ENCODE results near the gene UBE2D4. TPM values are rescaled to one million over a fixed set of nuclear protein-coding genes. Genes with fewer than 3 reads are reported as not detected.

The UBE2D4 gene
- total RNA-seq, 6 experiments from 2014 or later: 13.6 to 25.1 (median 17.8) TPM

DNA sequence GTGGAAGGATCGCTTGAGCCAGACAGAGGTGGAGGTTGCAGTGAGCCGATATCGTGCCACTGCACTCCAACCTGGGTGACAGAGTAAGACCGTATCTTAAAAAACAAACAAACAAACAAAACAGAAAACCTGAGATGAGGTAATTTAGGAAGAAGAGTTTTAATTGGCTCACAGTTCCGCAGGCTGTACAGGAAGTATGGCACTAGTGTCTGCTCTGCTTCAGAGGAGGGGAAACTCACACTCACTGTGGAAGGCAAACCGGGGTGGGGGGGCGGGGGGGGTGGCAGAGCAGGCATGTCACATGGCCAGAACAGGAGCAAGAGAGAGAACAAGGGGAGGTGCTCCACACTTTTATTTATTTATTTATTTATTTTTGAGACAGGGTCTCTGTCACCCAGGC, 5.1 kb downstream of the UBE2D4 start:
- H3K9me3 ChIP-seq: no peaks in the 10 kb centered on the region
- TF ChIP-seq POLR2A (IDR thresholded peaks at IDR 0.05) (no peak), CTCF (IDR thresholded peaks at IDR 0.05) (no peak)
- intact Hi-C loops (cut with DNase I): no loop called here
- no peaks in the 10 kb centered on the region for H3K27me3 ChIP-seq
- no peaks in the 10 kb centered on the region for H3K36me3 ChIP-seq
- H3K4me3 ChIP-seq: no peak overlapping the region
- DNase-seq (no peak), ATAC-seq (peak in 1 of 4 donors; percentile 30)
- H3K4me1 ChIP-seq: peaks cover 0 to 15% (median 0%) of the 10 kb centered on the region in 4 donors
- no peak overlapping the region for H3K27ac ChIP-seq
- WGBS (ENCODE audit: insufficient coverage, low coverage, low lambda C conversion rate, missing lambda C conversion rate): 43% methylated on average over 6 of the region's 7 CpGs

DNA sequence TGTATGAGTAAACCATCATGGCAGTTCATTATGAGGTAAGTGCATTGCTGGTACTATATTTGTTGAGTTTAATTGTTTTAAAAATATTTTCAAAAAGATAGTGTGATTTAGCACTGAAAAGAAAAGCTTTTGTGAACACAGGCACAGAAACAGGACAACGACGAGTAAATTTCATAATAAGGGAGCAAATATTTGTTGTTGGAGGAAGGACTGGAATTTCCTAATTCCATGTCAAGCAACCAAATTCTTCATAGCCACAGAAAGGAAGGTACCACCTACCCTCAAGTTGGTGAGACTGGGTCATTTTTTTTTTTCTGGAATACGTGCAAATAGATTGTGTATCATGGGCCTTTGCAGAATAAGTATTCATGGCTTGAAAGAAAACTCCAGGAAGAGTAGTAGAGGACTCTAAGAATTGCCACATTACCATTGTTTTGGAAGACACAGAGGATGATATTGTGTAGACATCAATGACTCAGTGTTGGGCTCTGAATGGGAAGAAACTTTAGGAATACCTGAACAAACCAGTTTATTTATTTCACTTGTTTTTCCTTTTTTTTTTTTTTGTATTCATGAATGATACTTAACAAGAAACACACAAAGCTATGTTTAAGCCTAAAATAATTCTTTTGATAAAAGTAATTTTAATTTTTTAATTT, 7.8 kb downstream of the UBE2D4 start:
- DNase-seq (no peak), ATAC-seq (peak; percentile 27 to 72 (median 44))
- intact Hi-C loops (cut with DNase I): no loop called here
- H3K4me3 ChIP-seq: no peak overlapping the region
- 14% methylated on average over 3 of the region's 3 CpGs for whole genome bisulfite sequencing (ENCODE audit: insufficient coverage, low coverage, low lambda C conversion rate, missing lambda C conversion rate)
- no peak overlapping the region for H3K27ac ChIP-seq
- H3K36me3 ChIP-seq: no peaks in the 10 kb centered on the region
- peaks cover 0 to 26% (median under 1%) of the 10 kb centered on the region in 4 donors for H3K4me1 ChIP-seq
- H3K9me3 ChIP-seq: no peaks in the 10 kb centered on the region
- H3K27me3 ChIP-seq: no peaks in the 10 kb centered on the region
- TF ChIP-seq CTCF (IDR thresholded peaks at IDR 0.05): no peak
- TF ChIP-seq POLR2A (IDR thresholded peaks at IDR 0.05): no peak

- 72% methylated on average over 2 of the region's 3 CpGs for WGBS (ENCODE audit: insufficient coverage, low coverage, low lambda C conversion rate, missing lambda C conversion rate)
Observed at GRCh38 chr7:43937444-43937843, 11.2 kb downstream of the UBE2D4 start.

GRCh38 chr7:43938892-43939482, 12.8 kb downstream of the UBE2D4 start:
- peak; percentile 68 to 94 (median 86) for ATAC-seq
- intact Hi-C loops (cut with DNase I): no loop called here
- TF ChIP-seq POLR2A (IDR thresholded peaks at IDR 0.05) (no peak), CTCF (IDR thresholded peaks at IDR 0.05) (peak in 1 of 4 donors; percentile 21)
- Histone ChIP-seq H3K4me3 (no peak overlapping the region), H3K9me3 (no peaks in the 10 kb centered on the region), H3K27me3 (no peaks in the 10 kb centered on the region), H3K27ac (peak overlapping the region in 1 of 3 donors; percentile 18), H3K4me1 (peaks cover 0 to 29% (median 5%) of the 10 kb centered on the region in 4 donors), H3K36me3 (no peaks in the 10 kb centered on the region)
- peak; percentile 48 to 90 (median 84) for DNase-seq
- 58% methylated on average over 4 of the region's 4 CpGs for WGBS (ENCODE audit: insufficient coverage, low coverage, low lambda C conversion rate, missing lambda C conversion rate)

More at GRCh38 chr7:43937444-43937843, 11.2 kb downstream of the UBE2D4 start:
- TF ChIP-seq CTCF (IDR thresholded peaks at IDR 0.05): no peak
- TF ChIP-seq POLR2A (IDR thresholded peaks at IDR 0.05): no peak
- Histone ChIP-seq H3K27me3 (no peaks in the 10 kb centered on the region), H3K4me3 (no peak overlapping the region), H3K4me1 (peaks cover 0 to 29% (median 3%) of the 10 kb centered on the region in 4 donors), H3K9me3 (no peaks in the 10 kb centered on the region), H3K36me3 (no peaks in the 10 kb centered on the region), H3K27ac (no peak overlapping the region)
- ATAC-seq (no peak), DNase-seq (no peak)
- intact Hi-C loops (cut with DNase I): no loop called here
